Measurements from ENCODE around the gene HSPA4L. TPM values are rescaled to one million over a fixed set of nuclear protein-coding genes. Genes with fewer than 3 reads are reported as not detected.

HSPA4L gene
- total and polyA plus RNA-seq, 2 of the 4 experiments (the other 2 are of a cell fraction): 0.84 to 2.3 TPM

DNA sequence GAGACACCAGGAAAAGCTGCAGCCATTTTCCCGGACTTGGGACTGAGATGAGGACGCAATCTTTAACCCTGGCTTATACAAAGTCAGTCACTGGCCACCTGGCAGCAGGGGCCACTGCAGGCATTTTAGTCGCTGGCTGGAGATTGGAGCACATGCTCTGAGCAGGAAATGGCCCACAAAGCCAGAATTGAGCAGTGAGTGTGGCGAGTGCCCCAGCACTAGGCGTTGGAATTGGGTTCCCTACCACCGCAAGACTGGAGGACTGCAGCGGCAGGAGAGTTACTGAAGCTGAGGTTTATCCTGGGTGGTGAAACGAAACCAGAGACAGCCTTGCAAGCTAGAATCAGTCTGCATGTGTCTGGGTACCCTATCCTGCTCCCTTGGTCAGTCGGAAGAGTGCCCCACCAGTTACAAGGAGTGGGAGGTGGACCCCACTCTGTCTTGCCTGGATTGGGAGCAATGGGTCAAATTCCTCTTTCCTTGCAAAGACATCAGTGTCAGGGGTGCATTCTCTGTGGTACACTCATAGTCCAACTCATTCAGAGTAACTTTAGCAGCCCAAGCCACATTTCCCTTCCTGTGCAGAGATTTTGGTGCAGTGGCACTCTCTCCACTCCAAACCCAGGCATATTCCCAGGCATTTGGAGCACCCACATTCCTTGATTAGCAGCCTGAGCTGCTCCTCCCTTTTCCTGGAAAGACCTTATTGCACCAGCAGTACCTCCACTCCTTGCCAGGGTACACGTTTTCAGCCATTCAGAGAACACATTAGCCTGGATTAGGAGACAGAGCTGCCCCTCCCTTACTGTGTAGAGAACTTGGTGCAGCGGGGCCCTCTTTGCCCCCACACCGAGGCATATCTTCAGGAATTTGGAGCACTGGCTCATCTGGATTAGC is 61.8 kb downstream of the HSPA4L start:
- no peaks in the 10 kb centered on the region for H3K9me1 ChIP-seq (ENCODE audit: insufficient read depth, low read length)
- no peak overlapping the region for H2BK120ac ChIP-seq (ENCODE audit: low read depth, low read length)
- no peak overlapping the region for H3K18ac ChIP-seq (ENCODE audit: low read depth, low read length)
- H3K4me2 ChIP-seq (ENCODE audit: low read depth, low read length): no peak overlapping the region
- H2AK9ac ChIP-seq (replicated peaks; ENCODE audit: low read depth, low read length, poor library complexity): no peak overlapping the region
- no peak overlapping the region for H3K56ac ChIP-seq (ENCODE audit: extremely low read depth, insufficient read depth, low read length)
- H3K27me3 ChIP-seq (ENCODE audit: control insufficient read depth, insufficient read depth, low read length): no peaks in the 10 kb centered on the region
- intact Hi-C loops (cut with micrococcal nuclease) (no loop called here), in situ Hi-C loops (cut with MboI; ENCODE audit: low sequenced_read_pairs) (no loop called here), dilution Hi-C loops (cut with HindIII; ENCODE audit: low sequenced_read_pairs, unreplicated experiment) (no loop called here)
- H3K79me1 ChIP-seq (ENCODE audit: low read depth in 1 of 2, low read length in 2 of 2): no peaks in the 10 kb centered on the region; a peak in 2 of 4 replicates
- 86% methylated on average over 7 of the region's 12 CpGs; no CpG with 5 or more reads in 1 of the 2 experiments for WGBS, 2 experiments (ENCODE audit: extremely low coverage in 2 of 2, insufficient read length in 1 of 2)
- H2AFZ ChIP-seq (replicated peaks; ENCODE audit: low read length, poor library complexity): no peak overlapping the region
- H4K5ac ChIP-seq (ENCODE audit: low read depth, low read length): no peak overlapping the region
- H3K9me3 ChIP-seq (ENCODE audit: control insufficient read depth, insufficient read depth, low read length): no peaks in the 10 kb centered on the region
- H3K27ac ChIP-seq (ENCODE audit: insufficient read depth, low read length): no peak overlapping the region
- ATAC-seq (ENCODE audit: low read depth): no peak
- H3K36me3 ChIP-seq (ENCODE audit: control insufficient read depth, insufficient read depth, low read length): no peaks in the 10 kb centered on the region
- no peak overlapping the region for H4K91ac ChIP-seq (ENCODE audit: insufficient read depth, low read depth, low read length)
- H3K4ac ChIP-seq (ENCODE audit: low read depth, low read length): no peak overlapping the region
- H2BK20ac ChIP-seq (ENCODE audit: low read depth, low read length): no peak overlapping the region
- no peak overlapping the region for H3K9ac ChIP-seq (ENCODE audit: low read depth, low read length)
- ChIA-PET POLR2A (ENCODE audit: unreplicated experiment) (no interaction called here), CTCF (no interaction called here)
- H3K23ac ChIP-seq (ENCODE audit: low read depth, low read length): no peak overlapping the region
- no peak overlapping the region for H3K4me3 ChIP-seq (ENCODE audit: insufficient read depth, low read depth, low read length)
- no peak for DNase-seq
- H2BK5ac ChIP-seq (ENCODE audit: low read depth, low read length, poor library complexity, severe bottlenecking): no peak overlapping the region
- H2BK15ac ChIP-seq (ENCODE audit: low read depth, low read length): no peak overlapping the region
- no peak overlapping the region for H3K14ac ChIP-seq (replicated peaks; ENCODE audit: low read depth, low read length)
- H2AK5ac ChIP-seq (ENCODE audit: low read depth, low read length): no peak overlapping the region
- no peaks in the 10 kb centered on the region for H4K20me1 ChIP-seq (ENCODE audit: insufficient read depth, low read length)
- BruUV-seq (replicated peaks): no TSS peak
- H3K4me1 ChIP-seq (ENCODE audit: control insufficient read depth, insufficient read depth, low read length): no peaks in the 10 kb centered on the region
- no peak overlapping the region for H4K8ac ChIP-seq (ENCODE audit: low read depth in 2 of 2, low read length in 2 of 2)
- TF ChIP-seq NFE2L2 (IDR thresholded peaks at IDR 0.05; ENCODE audit: low read depth, low read length) (no peak), RFX5 (IDR thresholded peaks at IDR 0.05; ENCODE audit: low read depth, low read length) (no peak), SMC3 (IDR thresholded peaks at IDR 0.05; ENCODE audit: low read depth, low read length) (no peak), POLR2A (IDR thresholded peaks at IDR 0.05; ENCODE audit: low read depth, low read length) (no peak), BHLHE40 (IDR thresholded peaks at IDR 0.05; ENCODE audit: low read depth, low read length) (no peak), RCOR1 (IDR thresholded peaks at IDR 0.05; ENCODE audit: insufficient replicate concordance, low read length) (no peak), FOS (IDR thresholded peaks at IDR 0.05; ENCODE audit: low read depth, low read length) (no peak), MAFK (IDR thresholded peaks at IDR 0.05; ENCODE audit: low read depth, low read length) (no peak), MXI1 (IDR thresholded peaks at IDR 0.05; ENCODE audit: borderline replicate concordance, low read depth, low read length) (no peak), MAZ (IDR thresholded peaks at IDR 0.05; ENCODE audit: borderline replicate concordance, low read depth, low read length) (no peak), CHD1 (IDR thresholded peaks at IDR 0.05; ENCODE audit: low read depth, low read length) (no peak), RAD21 (IDR thresholded peaks at IDR 0.05; ENCODE audit: low read length) (no peak), CEBPB (IDR thresholded peaks at IDR 0.05; ENCODE audit: low read depth, low read length) (no peak)
- TF ChIP-seq, protein P1, sequence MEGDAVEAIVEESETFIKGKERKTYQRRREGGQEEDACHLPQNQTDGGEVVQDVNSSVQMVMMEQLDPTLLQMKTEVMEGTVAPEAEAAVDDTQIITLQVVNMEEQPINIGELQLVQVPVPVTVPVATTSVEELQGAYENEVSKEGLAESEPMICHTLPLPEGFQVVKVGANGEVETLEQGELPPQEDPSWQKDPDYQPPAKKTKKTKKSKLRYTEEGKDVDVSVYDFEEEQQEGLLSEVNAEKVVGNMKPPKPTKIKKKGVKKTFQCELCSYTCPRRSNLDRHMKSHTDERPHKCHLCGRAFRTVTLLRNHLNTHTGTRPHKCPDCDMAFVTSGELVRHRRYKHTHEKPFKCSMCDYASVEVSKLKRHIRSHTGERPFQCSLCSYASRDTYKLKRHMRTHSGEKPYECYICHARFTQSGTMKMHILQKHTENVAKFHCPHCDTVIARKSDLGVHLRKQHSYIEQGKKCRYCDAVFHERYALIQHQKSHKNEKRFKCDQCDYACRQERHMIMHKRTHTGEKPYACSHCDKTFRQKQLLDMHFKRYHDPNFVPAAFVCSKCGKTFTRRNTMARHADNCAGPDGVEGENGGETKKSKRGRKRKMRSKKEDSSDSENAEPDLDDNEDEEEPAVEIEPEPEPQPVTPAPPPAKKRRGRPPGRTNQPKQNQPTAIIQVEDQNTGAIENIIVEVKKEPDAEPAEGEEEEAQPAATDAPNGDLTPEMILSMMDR (conservative IDR thresholded peaks at IDR 0.05; ENCODE audit: low read depth, low read length): no peak
- TF ChIP-seq, protein P2, sequence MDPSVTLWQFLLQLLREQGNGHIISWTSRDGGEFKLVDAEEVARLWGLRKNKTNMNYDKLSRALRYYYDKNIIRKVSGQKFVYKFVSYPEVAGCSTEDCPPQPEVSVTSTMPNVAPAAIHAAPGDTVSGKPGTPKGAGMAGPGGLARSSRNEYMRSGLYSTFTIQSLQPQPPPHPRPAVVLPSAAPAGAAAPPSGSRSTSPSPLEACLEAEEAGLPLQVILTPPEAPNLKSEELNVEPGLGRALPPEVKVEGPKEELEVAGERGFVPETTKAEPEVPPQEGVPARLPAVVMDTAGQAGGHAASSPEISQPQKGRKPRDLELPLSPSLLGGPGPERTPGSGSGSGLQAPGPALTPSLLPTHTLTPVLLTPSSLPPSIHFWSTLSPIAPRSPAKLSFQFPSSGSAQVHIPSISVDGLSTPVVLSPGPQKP (IDR thresholded peaks at IDR 0.05; ENCODE audit: borderline replicate concordance, low read depth, low read length): no peak
